Heart right ventricle (tissue), 16 donors: Measurements from ENCODE around the gene PSG2. TPM values are rescaled to one million over a fixed set of nuclear protein-coding genes. Genes with fewer than 3 reads are reported as not detected.
"Not testable (repeated sequence)": the region's sequence is repeated elsewhere in the genome, so short reads cannot be mapped to it uniquely, and the experiment has no call there.

ENCODE experiments used
- ATAC-seq, 8 donors: fragments of 200-7000 bp; cut with Tn5 transposase; one replicate each; pipeline ENCODE4 v1.9.1; 2020; ENCODE audit warnings: mild to moderate bottlenecking in 8 of 8, moderate library complexity in 8 of 8, moderate number of reproducible peaks in 1 of 8
- DNase-seq, 2 donors: peaks; one replicate each; pipeline ENCODE4 v3.0.0-alpha.2; 2020
- H3K27ac ChIP-seq, 10 donors: fragments of 200-600 bp; sonication (generic) in 2 of 10; one replicate each; pipeline versions ENCODE4 v1.5.0 to v1.8.0; 2020 to 2022; ENCODE audit warnings: mild to moderate bottlenecking in 3 of 10
- H3K27me3 ChIP-seq, 7 donors: fragments of 200-600 bp; one replicate each; pipeline ENCODE4 v1.8.0; 2021 to 2022; ENCODE audit warnings: mild to moderate bottlenecking in 2 of 7
- H3K36me3 ChIP-seq, 9 donors: fragments of 200-600 bp; sonication (generic) in 1 of 9; one replicate each; pipeline versions ENCODE4 v1.5.0 to v1.8.0; 2020 to 2022; ENCODE audit warnings: mild to moderate bottlenecking in 2 of 9
- H3K4me1 ChIP-seq, 9 donors: fragments of 200-600 bp; sonication (generic) in 1 of 9; one replicate each; pipeline versions ENCODE4 v1.5.0 to v1.8.0; 2020 to 2022; ENCODE audit warnings: mild to moderate bottlenecking in 4 of 9
- H3K4me3 ChIP-seq, 10 donors: fragments of 200-600 bp; sonication (generic) in 2 of 10; one replicate each; pipeline versions ENCODE4 v1.5.0 to v1.8.0; 2020 to 2022; ENCODE audit warnings: mild to moderate bottlenecking in 7 of 10, moderate library complexity in 2 of 10
- H3K9me3 ChIP-seq, 11 donors: fragments of 200-600 bp in 10 of 11; sonication (generic) in 2 of 11; one replicate each; pipeline versions ENCODE4 v1.5.0 to v1.8.0; 2013 to 2022; ENCODE audit warnings: mild to moderate bottlenecking in 2 of 11, control low read depth in 1 of 11, moderate library complexity in 1 of 11
- WGBS, 2 donors: extraction: QIAGEN DNeasy Blood & Tissue Kit; methylation state at CpG; one replicate each; pipeline ENCODE4 v1.1.7; 2013; ENCODE audit warnings: inconsistent platforms in 1 of 2; 5-methylcytosine and 5-hydroxymethylcytosine counted together
- intact Hi-C, 10 donors: fragments of 100-400 bp; cut with DNase I; formaldehyde crosslinking; loops; one replicate each; pipeline versions ENCODE4 v1.11.1 to v1.14.2; 2022
- long read RNA-seq, 3 donors: library from polyadenylated mRNA; unstranded; transcript quantifications; one replicate each; pipeline ENCODE4 v2.0.0, GENCODE V29; 2020 to 2021
- polyA plus RNA-seq, 2 donors: library from polyadenylated mRNA; stranded (reverse); fragments of 200-250 nt; gene quantifications; one replicate each; pipeline ENCODE4 v1.2.3, GENCODE V29; 2013
- total RNA-seq, 10 donors: library from RNA; stranded (reverse); fragmentation: NEBNext Ultra II Directional in 3 of 10; extraction: Animal tissue kit (Norgen Biotek cat#: 25700) in 3 of 10; gene quantifications; one replicate each; pipeline versions ENCODE4 v1.2.1 to v1.2.4, GENCODE V29; 2021 to 2023
- TF ChIP-seq, protein P1 (sequence below), 9 donors: fragments of 200-600 bp; sonication (generic) in 2 of 9; IDR thresholded peaks; one replicate each; pipeline versions ENCODE4 v1.5.0 to v1.8.0; 2021 to 2022; ENCODE audit warnings: antibody characterized with exemption in 9 of 9, mild to moderate bottlenecking in 5 of 9, moderate library complexity in 1 of 9
- donor health status: Arrhythmogenic right ventricular cardiomyopathy.
- donor health status: ischemic (EF 13 %, LVEDD 7.1; RV severe dilation, severe dysfunction).
- donor health status: healthy with polysubstance abuse.
- donor health status: DM: no; HTN: yes; CAD: no.
- donor health status: DM: no; HTN: no; CAD: no.
- donor health status: ischemic (EF 25% LVEDD 6.9; RV normal size, moderate dysfunction).
- donor health status: ischemic (EF 25% LVEDD 5.7; RV mildly dilated, moderate dysfunction).
- donor health status: healthy.
- donor health status: DM: yes; HTN: yes; CAD: no.
- donor health status: Ischemic cardiomyopathy.
- donor health status: ischemic (EF 35%, LVEDD 5.7; RV mildly dilated, moderate dysfunction).
- donor health status: nonischemic (EF 11% LVEDD 7.7; RV severe dilation, severe dysfunction).
- donor health status: DM: yes; HTN: yes; CAD: no.
- donor health status: PGD.
- donor health status: ischemic (EF 29% LVEDD 5.4; RV normal size, mild dysfunction).
- donor health status: nonischemic (EF 23%, LVEDD 6.1; RV moderate dilation, normal function).

Gene PSG2
- total RNA-seq (not detected), polyA plus RNA-seq (not detected)
- long read RNA-seq, donor 1 = 0 reads
- long read RNA-seq, donor 2 = 0 reads
- long read RNA-seq, donor 3 = 0 reads

GRCh38 chr19:43082601-43083000 is at the start of gene PSG2:
Gene PSG2 (minus strand): TSS chr19:43082701. CDS start chr19:43082569, 132 bp downstream.
- H3K36me3 ChIP-seq, ATAC-seq, DNase-seq, H3K4me3 ChIP-seq, H3K4me1 ChIP-seq, H3K27ac ChIP-seq, H3K27me3 ChIP-seq, H3K9me3 ChIP-seq, intact Hi-C loops: not testable (repeated sequence)
- WGBS, 2 donors = 67 to 74% methylated on average over 2 of the region's 2 CpGs

GRCh38 chr19:43131281-43131842 is 48.9 kb upstream of the PSG2 start:
- H3K4me1 ChIP-seq, H3K9me3 ChIP-seq, intact Hi-C loops, DNase-seq, H3K4me3 ChIP-seq, H3K36me3 ChIP-seq, ATAC-seq, H3K27ac ChIP-seq: not testable (repeated sequence)
- 69% methylated on average over 8 of the region's 8 CpGs for WGBS, 2 donors
- H3K27me3 ChIP-seq = peaks cover 0 to 12% (median 0%) of the 10 kb centered on the region in 7 donors

DNA sequence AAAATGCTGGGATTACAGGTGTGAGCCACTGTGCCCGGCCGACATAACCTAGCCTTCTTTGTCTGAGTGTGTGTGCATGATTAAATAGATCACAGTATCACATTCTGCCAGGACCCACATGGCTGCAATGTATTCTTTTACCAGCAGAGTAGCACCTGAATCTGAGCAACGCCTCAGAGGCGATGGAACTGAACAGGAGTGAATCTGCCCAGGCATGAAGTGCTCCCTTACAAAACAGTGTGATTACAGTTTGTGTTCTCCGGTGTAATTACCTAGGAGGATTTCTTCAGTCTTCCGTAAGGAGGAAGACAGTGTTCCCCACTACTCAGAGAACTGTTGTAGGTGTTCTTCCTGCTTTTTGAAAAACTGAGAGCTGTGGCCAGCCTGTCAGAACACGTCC is 46.7 kb upstream of the PSG2 start:
- H3K4me3 ChIP-seq, ATAC-seq, H3K4me1 ChIP-seq, DNase-seq, intact Hi-C loops, H3K36me3 ChIP-seq, H3K27ac ChIP-seq, H3K9me3 ChIP-seq: not testable (repeated sequence)
- 75 to 82% methylated on average over 7 of the region's 7 CpGs for WGBS, 2 donors
- peaks cover 0 to 15% (median 0%) of the 10 kb centered on the region in 7 donors for H3K27me3 ChIP-seq

DNA sequence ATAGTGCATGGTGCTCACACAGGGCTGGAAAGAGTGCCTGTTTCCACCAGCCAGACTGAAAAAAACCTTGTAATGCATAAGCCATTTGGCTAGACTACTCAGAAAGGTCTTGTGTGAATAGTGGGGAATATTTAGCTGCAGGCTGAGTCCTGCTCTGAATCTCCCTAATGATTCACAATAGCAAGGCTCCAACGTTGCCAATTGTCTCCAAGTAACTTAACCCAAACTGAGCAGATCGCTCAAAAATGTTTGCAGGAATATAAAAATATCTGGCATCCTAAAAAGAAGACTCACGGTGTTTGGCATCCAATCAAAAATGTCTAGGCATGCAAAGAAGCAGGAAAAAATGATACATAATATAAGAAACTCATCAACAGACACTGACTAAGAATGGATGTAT is 44.8 kb upstream of the PSG2 start:
- H3K36me3 ChIP-seq, H3K9me3 ChIP-seq, intact Hi-C loops, H3K27ac ChIP-seq, ATAC-seq, DNase-seq, H3K4me1 ChIP-seq, H3K4me3 ChIP-seq: not testable (repeated sequence)
- WGBS, 2 donors = 54 to 55% methylated on average over 3 of the region's 3 CpGs
- H3K27me3 ChIP-seq = peaks cover 0 to 15% (median 0%) of the 10 kb centered on the region in 7 donors

- 70 to 73% methylated on average over 4 of the region's 4 CpGs for WGBS, 2 donors
- Histone ChIP-seq H3K9me3 (no peaks in the 10 kb centered on the region), H3K4me1 (no peaks in the 10 kb centered on the region), H3K4me3 (no peak overlapping the region), H3K36me3 (no peaks in the 10 kb centered on the region), H3K27me3 (peaks cover 0 to 15% (median 0%) of the 10 kb centered on the region in 7 donors), H3K27ac (no peak overlapping the region)
- intact Hi-C loops = no loop called here
- ATAC-seq (no peak), DNase-seq (no peak)
- TF ChIP-seq, protein P1, sequence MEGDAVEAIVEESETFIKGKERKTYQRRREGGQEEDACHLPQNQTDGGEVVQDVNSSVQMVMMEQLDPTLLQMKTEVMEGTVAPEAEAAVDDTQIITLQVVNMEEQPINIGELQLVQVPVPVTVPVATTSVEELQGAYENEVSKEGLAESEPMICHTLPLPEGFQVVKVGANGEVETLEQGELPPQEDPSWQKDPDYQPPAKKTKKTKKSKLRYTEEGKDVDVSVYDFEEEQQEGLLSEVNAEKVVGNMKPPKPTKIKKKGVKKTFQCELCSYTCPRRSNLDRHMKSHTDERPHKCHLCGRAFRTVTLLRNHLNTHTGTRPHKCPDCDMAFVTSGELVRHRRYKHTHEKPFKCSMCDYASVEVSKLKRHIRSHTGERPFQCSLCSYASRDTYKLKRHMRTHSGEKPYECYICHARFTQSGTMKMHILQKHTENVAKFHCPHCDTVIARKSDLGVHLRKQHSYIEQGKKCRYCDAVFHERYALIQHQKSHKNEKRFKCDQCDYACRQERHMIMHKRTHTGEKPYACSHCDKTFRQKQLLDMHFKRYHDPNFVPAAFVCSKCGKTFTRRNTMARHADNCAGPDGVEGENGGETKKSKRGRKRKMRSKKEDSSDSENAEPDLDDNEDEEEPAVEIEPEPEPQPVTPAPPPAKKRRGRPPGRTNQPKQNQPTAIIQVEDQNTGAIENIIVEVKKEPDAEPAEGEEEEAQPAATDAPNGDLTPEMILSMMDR (IDR thresholded peaks at IDR 0.05) = no peak
Observed at GRCh38 chr19:43126720-43127119, 44.2 kb upstream of the PSG2 start.

- TF ChIP-seq, protein P1 (IDR thresholded peaks at IDR 0.05) = no peak
- Histone ChIP-seq H3K36me3 (no peaks in the 10 kb centered on the region), H3K27me3 (peaks cover 0 to 6% (median 0%) of the 10 kb centered on the region in 7 donors), H3K4me1 (peaks cover 0 to 5% (median 0%) of the 10 kb centered on the region in 9 donors), H3K4me3 (no peak overlapping the region), H3K27ac (no peak overlapping the region), H3K9me3 (no peaks in the 10 kb centered on the region)
- WGBS, 2 donors = 58 to 73% methylated on average over 2 of the region's 2 CpGs
- intact Hi-C loops = no loop called here
- DNase-seq = no peak
- ATAC-seq = no peak
Observed at GRCh38 chr19:43124360-43124759, 41.9 kb upstream of the PSG2 start.

DNA sequence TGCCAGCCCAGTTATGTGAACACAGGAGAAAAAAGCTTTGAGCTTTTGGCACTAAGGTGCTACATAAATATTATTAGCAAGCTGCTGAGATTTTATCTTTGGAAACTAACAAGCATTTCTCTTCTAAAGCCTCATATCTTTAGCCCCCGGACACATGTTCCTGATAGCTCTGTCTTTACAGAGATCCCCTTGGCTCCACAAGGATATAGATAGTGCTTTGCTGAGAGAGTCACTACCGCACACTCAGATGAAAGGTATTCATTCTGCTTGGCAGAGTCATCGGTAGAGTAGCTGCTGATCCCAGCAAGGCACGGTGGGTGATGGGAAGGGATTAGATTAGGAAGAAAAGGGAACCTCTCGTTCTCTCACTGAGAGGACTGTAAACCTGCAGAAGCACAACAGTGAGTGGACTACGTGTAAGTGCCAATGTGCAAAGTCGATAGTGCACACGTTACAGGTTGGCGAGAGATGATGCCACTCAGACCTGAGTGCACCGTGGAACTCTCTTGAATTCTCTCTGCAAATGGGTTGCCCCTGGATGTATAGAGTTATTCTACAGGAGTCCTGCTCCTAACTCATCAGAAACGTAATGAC is 38.0 kb upstream of the PSG2 start:
- H3K36me3 ChIP-seq, H3K9me3 ChIP-seq, H3K4me3 ChIP-seq, DNase-seq, H3K4me1 ChIP-seq, ATAC-seq, H3K27ac ChIP-seq, intact Hi-C loops, H3K27me3 ChIP-seq: not testable (repeated sequence)
- WGBS, 2 donors = 58 to 73% methylated on average over 11 of the region's 11 CpGs

DNA sequence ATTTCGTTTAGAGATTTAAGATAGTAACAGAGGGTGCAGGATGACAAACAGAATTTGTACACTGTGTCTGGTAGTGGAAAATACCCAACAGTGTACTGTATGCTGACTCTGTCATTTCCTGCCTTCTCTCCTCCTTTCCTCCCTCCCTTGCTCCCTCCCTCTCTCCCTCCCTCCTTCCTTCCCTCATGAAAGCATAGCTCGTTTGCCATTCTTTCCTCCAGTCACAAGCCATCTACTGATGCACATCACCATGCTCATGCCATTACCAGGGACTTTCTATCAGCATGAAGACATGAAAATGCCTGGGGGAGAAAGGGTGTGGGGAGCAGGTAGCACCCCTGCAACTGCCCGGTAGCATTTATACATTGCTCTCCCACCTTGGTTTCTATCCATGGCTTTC is 37.0 kb upstream of the PSG2 start:
- H3K4me3 ChIP-seq, H3K36me3 ChIP-seq, H3K27me3 ChIP-seq, ATAC-seq, H3K9me3 ChIP-seq, H3K4me1 ChIP-seq, DNase-seq, intact Hi-C loops, H3K27ac ChIP-seq: not testable (repeated sequence)
- 55 to 75% methylated on average over 3 of the region's 3 CpGs for WGBS, 2 donors

GRCh38 chr19:43116421-43116820 is 33.9 kb upstream of the PSG2 start:
- H3K4me1 ChIP-seq, intact Hi-C loops, H3K27ac ChIP-seq, H3K4me3 ChIP-seq, ATAC-seq, DNase-seq, H3K36me3 ChIP-seq, H3K9me3 ChIP-seq, H3K27me3 ChIP-seq: not testable (repeated sequence)
- WGBS, 2 donors = 74 to 80% methylated on average over 3 of the region's 3 CpGs
